Lower leg skin (tissue), 3 donors: Measurements from ENCODE around the gene SLC15A2.

Source experiments
- CTCF ChIP-seq, 3 donors: fragments of 450-650 bp; IDR thresholded peaks; one replicate each; pipeline ENCODE4 v1.5.1; 2016; ENCODE audit warnings: antibody characterized with exemption in 3 of 3, mild to moderate bottlenecking in 3 of 3, moderate library complexity in 2 of 3
- POLR2A ChIP-seq, 2 donors: fragments of 450-650 bp; IDR thresholded peaks; one replicate each; pipeline ENCODE4 v1.6.1; 2016 to 2017; ENCODE audit warnings: antibody characterized with exemption in 2 of 2, mild to moderate bottlenecking in 1 of 2, moderate library complexity in 1 of 2

- TF ChIP-seq POLR2A (IDR thresholded peaks at IDR 0.05) (no peak), CTCF (IDR thresholded peaks at IDR 0.05) (no peak)
Observed at GRCh38 chr3:121883507-121883906, 10.7 kb upstream of the SLC15A2 start.
